Ishikawa (cell line): Measurements from ENCODE around the gene DNAL1.

Experiments
- CEBPB ChIP-seq: IDR thresholded peaks from 2 replicates; pipeline ENCODE4 v1.6.1; 2012
- CREB1 ChIP-seq: IDR thresholded peaks from 2 replicates; pipeline ENCODE4 v1.6.1; 2012; ENCODE audit warnings: low read depth
- EGR1 ChIP-seq: IDR thresholded peaks from 2 replicates; pipeline ENCODE4 v1.6.1; 2012
- EP300 ChIP-seq: IDR thresholded peaks from 2 replicates; pipeline ENCODE4 v1.6.1; 2012; ENCODE audit warnings: borderline replicate concordance
- FOXM1 ChIP-seq: IDR thresholded peaks from 2 replicates; pipeline ENCODE4 v1.6.1; 2012; ENCODE audit warnings: low read depth, borderline replicate concordance
- MAX ChIP-seq: IDR thresholded peaks from 2 replicates; pipeline ENCODE4 v1.6.1; 2012
- NFIC ChIP-seq: IDR thresholded peaks from 2 replicates; pipeline ENCODE4 v1.6.1; 2012
- RAD21 ChIP-seq: IDR thresholded peaks from 2 replicates; pipeline ENCODE4 v1.6.1; 2012; ENCODE audit warnings: low read depth
- TAF1 ChIP-seq: IDR thresholded peaks from 2 replicates; pipeline ENCODE4 v1.6.1; 2012; ENCODE audit warnings: low read depth, mild to moderate bottlenecking
- TCF12 ChIP-seq: IDR thresholded peaks from 2 replicates; pipeline ENCODE4 v1.6.1; 2012; ENCODE audit warnings: low read depth
- TEAD4 ChIP-seq: IDR thresholded peaks from 2 replicates; pipeline ENCODE4 v1.6.1; 2012
- YY1 ChIP-seq: IDR thresholded peaks from 2 replicates; pipeline ENCODE4 v1.6.1; 2012; ENCODE audit warnings: low read depth
- TF ChIP-seq, protein P1 (sequence below): IDR thresholded peaks from 2 replicates; pipeline ENCODE4 v1.6.1; 2012
- TF ChIP-seq, protein P2 (sequence below): IDR thresholded peaks from 2 replicates; pipeline ENCODE4 v1.6.1; 2012; ENCODE audit warnings: low read depth, mild to moderate bottlenecking

DNA sequence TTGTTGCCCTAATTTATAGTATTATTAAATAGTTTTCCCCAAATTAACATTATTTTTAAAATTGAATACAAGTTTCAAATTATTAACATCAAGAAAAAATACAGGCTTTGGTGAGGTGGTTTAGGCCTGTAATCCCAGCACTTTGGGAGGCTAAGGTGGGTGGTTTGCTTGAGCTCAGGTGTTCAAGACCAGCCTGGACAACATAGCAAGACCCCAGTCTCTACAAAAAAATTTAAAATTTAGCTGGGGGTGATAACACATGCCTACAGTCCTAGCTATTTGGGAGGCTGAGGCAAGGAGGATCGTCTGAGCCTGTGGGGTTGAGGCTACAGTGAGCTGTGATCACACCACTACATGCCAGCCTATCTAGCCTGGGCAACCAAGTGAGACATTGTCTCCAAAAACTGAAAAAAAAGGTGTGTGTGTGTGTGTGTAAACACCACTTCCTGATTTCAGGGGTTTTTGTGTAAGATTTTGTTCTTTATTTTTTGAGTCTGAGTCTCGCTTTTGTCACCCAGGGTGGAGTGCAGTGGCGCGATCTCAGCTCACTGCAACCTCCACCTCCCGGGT lies 3.9 kb upstream of the DNAL1 start:
- no peak for TF ChIP-seq CEBPB
- TF ChIP-seq YY1 = no peak
- TF ChIP-seq RAD21 = no peak
- TF ChIP-seq, protein P1, sequence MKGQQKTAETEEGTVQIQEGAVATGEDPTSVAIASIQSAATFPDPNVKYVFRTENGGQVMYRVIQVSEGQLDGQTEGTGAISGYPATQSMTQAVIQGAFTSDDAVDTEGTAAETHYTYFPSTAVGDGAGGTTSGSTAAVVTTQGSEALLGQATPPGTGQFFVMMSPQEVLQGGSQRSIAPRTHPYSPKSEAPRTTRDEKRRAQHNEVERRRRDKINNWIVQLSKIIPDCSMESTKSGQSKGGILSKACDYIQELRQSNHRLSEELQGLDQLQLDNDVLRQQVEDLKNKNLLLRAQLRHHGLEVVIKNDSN = no peak
- no peak for TF ChIP-seq TAF1
- no peak for TF ChIP-seq FOXM1
- TF ChIP-seq MAX = no peak
- no peak for TF ChIP-seq TEAD4
- no peak for TF ChIP-seq EP300
- TF ChIP-seq TCF12 = no peak
- no peak for TF ChIP-seq CREB1
- TF ChIP-seq, protein P2, sequence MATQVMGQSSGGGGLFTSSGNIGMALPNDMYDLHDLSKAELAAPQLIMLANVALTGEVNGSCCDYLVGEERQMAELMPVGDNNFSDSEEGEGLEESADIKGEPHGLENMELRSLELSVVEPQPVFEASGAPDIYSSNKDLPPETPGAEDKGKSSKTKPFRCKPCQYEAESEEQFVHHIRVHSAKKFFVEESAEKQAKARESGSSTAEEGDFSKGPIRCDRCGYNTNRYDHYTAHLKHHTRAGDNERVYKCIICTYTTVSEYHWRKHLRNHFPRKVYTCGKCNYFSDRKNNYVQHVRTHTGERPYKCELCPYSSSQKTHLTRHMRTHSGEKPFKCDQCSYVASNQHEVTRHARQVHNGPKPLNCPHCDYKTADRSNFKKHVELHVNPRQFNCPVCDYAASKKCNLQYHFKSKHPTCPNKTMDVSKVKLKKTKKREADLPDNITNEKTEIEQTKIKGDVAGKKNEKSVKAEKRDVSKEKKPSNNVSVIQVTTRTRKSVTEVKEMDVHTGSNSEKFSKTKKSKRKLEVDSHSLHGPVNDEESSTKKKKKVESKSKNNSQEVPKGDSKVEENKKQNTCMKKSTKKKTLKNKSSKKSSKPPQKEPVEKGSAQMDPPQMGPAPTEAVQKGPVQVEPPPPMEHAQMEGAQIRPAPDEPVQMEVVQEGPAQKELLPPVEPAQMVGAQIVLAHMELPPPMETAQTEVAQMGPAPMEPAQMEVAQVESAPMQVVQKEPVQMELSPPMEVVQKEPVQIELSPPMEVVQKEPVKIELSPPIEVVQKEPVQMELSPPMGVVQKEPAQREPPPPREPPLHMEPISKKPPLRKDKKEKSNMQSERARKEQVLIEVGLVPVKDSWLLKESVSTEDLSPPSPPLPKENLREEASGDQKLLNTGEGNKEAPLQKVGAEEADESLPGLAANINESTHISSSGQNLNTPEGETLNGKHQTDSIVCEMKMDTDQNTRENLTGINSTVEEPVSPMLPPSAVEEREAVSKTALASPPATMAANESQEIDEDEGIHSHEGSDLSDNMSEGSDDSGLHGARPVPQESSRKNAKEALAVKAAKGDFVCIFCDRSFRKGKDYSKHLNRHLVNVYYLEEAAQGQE = no peak
- no peak for TF ChIP-seq NFIC
- no peak for TF ChIP-seq EGR1
